ENCODE results near the gene CCDC47. TPM values are rescaled to one million over a fixed set of nuclear protein-coding genes. Genes with fewer than 3 reads are reported as not detected.

Gene CCDC47
- total RNA-seq, 1 experiment from 2014 or later: 69.3 TPM

- DNase-seq (ENCODE audit: low spot score): no peak
Measured at GRCh38 chr17:63698886-63699637, 74.3 kb downstream of the CCDC47 start.

GRCh38 chr17:63698381-63698885 is 75.0 kb downstream of the CCDC47 start:
- no peak for DNase-seq (ENCODE audit: low spot score)

DNA sequence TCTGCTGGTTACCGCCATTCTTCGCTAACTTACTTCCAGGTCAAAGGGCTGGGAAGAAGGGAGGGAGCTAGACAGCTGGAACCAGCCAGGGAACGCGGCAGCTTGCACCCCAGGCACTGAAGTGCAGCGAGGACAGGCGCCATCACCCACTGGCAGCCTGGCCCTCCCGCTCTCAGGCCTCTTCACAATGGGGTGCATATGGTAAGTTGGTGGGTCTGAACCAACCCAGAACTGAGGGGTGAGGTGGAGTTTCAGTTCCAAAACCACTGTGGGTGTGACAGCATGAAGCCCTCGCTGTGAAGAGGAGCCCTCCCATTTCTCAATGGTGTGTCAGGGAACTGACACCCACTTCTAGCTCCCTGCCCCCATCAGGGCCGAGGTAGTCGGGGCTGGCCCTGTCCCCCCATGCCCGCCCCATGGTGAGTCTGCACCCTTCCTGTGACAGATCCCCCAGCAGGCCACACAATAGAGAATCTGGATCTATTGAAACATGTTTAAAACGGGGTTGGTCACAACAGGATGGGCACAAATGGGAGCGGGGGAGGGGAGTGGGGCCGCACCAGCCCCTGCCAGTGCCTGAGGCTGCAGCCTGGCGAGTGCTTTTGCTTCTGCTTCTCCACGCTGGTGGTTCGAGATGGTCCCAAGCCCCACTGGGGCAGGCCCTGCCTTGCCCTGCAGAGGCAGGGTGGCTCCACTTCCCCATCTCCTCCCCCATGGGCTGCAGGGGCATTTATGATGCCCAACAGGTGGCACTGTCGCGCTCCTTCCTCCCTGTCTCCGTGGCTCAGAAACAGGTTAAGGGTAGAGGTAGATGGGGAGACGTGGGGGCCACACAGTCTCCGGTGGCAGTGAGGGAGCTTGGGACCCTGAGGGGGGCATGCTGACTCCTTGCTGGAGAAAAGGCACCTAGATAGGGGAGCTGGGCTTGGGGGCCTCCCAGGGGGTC is 75.8 kb downstream of the CCDC47 start:
- DNase-seq (ENCODE audit: low spot score): peak; percentile 42

GRCh38 chr17:63696381-63696961 is 76.9 kb downstream of the CCDC47 start:
- DNase-seq (ENCODE audit: low spot score): peak; percentile 59

DNA sequence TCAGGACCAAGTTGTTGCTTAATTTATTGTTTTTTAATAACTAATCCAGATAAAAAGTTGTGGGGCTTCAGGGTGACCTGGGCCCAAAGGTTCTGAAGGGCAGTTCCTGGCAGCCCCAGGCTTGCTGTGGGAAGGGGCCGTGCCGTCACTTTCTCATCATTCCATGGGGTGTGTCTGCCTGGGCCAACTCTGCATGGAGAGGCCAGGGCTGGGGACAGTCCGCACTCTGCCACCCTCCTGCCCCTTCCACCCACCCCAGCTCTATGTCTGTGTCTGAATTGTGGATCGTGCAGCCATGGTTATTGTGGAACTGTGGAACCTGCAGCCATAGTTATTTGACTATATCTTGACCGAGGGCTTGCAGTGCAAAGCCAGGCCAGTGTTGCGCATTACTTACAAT is 77.5 kb downstream of the CCDC47 start:
- no peak for DNase-seq (ENCODE audit: low spot score)

Other genes with a start within 250 kb of the CCDC47 start
- gene DCAF7, start 223.1 kb downstream of the CCDC47 start, total RNA-seq (2014; rRNA removed; shearing (Covaris generic)): 50.6 and 62.2 TPM in 2 replicates
- gene TACO1, start 172.7 kb downstream of the CCDC47 start, total RNA-seq (2014; rRNA removed; shearing (Covaris generic)): 20.7 and 28.1 TPM in 2 replicates
- 13.9 and 17.9 TPM in 2 replicates for gene MAP3K3, start 151.2 kb downstream of the CCDC47 start, total RNA-seq (2014; rRNA removed; shearing (Covaris generic))
- 20.3 and 27.8 TPM in 2 replicates for gene LIMD2, start 73.5 kb downstream of the CCDC47 start, total RNA-seq (2014; rRNA removed; shearing (Covaris generic))
- 18.5 and 19.9 TPM in 2 replicates for gene STRADA, start 31.8 kb downstream of the CCDC47 start, total RNA-seq (2014; rRNA removed; shearing (Covaris generic))
- 21.0 and 30.5 TPM in 2 replicates for gene DDX42, start 573 bp upstream of the CCDC47 start, total RNA-seq (2014; rRNA removed; shearing (Covaris generic))
- gene PSMC5, start 53.8 kb upstream of the CCDC47 start, total RNA-seq (2014; rRNA removed; shearing (Covaris generic)): 64.8 and 71.7 TPM in 2 replicates
- 95.5 and 124 TPM in 2 replicates for gene FTSJ3, start 54.1 kb upstream of the CCDC47 start, total RNA-seq (2014; rRNA removed; shearing (Covaris generic))
- gene SMARCD2, start 69.1 kb upstream of the CCDC47 start, total RNA-seq (2014; rRNA removed; shearing (Covaris generic)): 86.3 and 152 TPM in 2 replicates
- gene CSH2, start 100.1 kb upstream of the CCDC47 start, total RNA-seq (2014; rRNA removed; shearing (Covaris generic)): not detected in 2 replicates
- not detected in 2 replicates for gene GH2, start 108.3 kb upstream of the CCDC47 start, total RNA-seq (2014; rRNA removed; shearing (Covaris generic))
- not detected in 2 replicates for gene CSH1, start 123.0 kb upstream of the CCDC47 start, total RNA-seq (2014; rRNA removed; shearing (Covaris generic))
- gene CSHL1, start 137.7 kb upstream of the CCDC47 start, total RNA-seq (2014; rRNA removed; shearing (Covaris generic)): not detected in 2 replicates
- not detected in 2 replicates for gene GH1, start 145.2 kb upstream of the CCDC47 start, total RNA-seq (2014; rRNA removed; shearing (Covaris generic))
- 1.1 TPM in 1 of 2 replicates, not detected in the other for gene CD79B, start 158.7 kb upstream of the CCDC47 start, total RNA-seq (2014; rRNA removed; shearing (Covaris generic))
- gene SCN4A, start 199.3 kb upstream of the CCDC47 start, total RNA-seq (2014; rRNA removed; shearing (Covaris generic)): 0.02 TPM in 2 replicates
- gene PRR29, start 224.8 kb upstream of the CCDC47 start, total RNA-seq (2014; rRNA removed; shearing (Covaris generic)): 0.27 and 2.3 TPM in 2 replicates
- 0.14 TPM in 1 of 2 replicates, not detected in the other for gene ICAM2, start 247.0 kb upstream of the CCDC47 start, total RNA-seq (2014; rRNA removed; shearing (Covaris generic))

Measured in H4 (cell line).